Common myeloid progenitor, CD34-positive (primary cell): ENCODE data around the gene KLF6.
A peak's percentile ranks its signal among the peaks of the same experiment; 100 is the strongest.
"Not testable (repeated sequence)": the region's sequence is repeated elsewhere in the genome, so short reads cannot be mapped to it uniquely, and the experiment has no call there.

Experiments used
- CTCF ChIA-PET: fragments of 350-600 bp; sonication (Branson Sonifier 250); formaldehyde crosslinking; loops from one replicate; lab custom pipeline; 2021; ENCODE audit warnings: antibody characterized with exemption; lab: Charles Lee
- POLR2A ChIA-PET: fragments of 350-600 bp; sonication (Branson Sonifier 250); formaldehyde crosslinking; loops from one replicate; lab custom pipeline; 2021; ENCODE audit warnings: antibody characterized with exemption; lab: Charles Lee
- DNase-seq, 3 donors: peaks; one replicate each; pipeline versions ENCODE4 v3.0.0 to v3.0.0-alpha.2; 2013
- H3K27ac ChIP-seq, 2 experiments: 1 replicate in 1 of 2; 2 replicates in 1 of 2; pipeline ENCODE4 v1.7.0; 2013; ENCODE audit warnings: inconsistent platforms in 2 of 2, low read length in 2 of 2, mild to moderate bottlenecking in 2 of 2, low read depth in 1 of 2, moderate library complexity in 1 of 2; ENCODE audit not compliant: severe bottlenecking in 2 of 2, insufficient read depth in 1 of 2, poor library complexity in 1 of 2
- H3K27me3 ChIP-seq, 5 experiments: replicated peaks in 2 of 5; 1 replicate in 3 of 5; 2 replicates in 2 of 5; pipeline versions ENCODE4 v1.6.1 to v1.7.0; 2013; ENCODE audit warnings: low read length in 4 of 5, mild to moderate bottlenecking in 2 of 5, moderate library complexity in 2 of 5, inconsistent platforms in 1 of 5; ENCODE audit not compliant: insufficient read depth in 5 of 5, control insufficient read depth in 4 of 5
- H3K36me3 ChIP-seq, 4 experiments: 1 replicate in 2 of 4; 2 replicates in 2 of 4; pipeline versions ENCODE4 v1.6.1 to v1.7.0; 2013; ENCODE audit warnings: low read length in 3 of 4, control low read depth in 1 of 4, mild to moderate bottlenecking in 1 of 4; ENCODE audit not compliant: control insufficient read depth in 4 of 4, insufficient read depth in 4 of 4
- H3K4me1 ChIP-seq, 4 experiments: 1 replicate in 3 of 4; 2 replicates in 1 of 4; pipeline versions ENCODE4 v1.6.1 to v1.7.1; 2013; ENCODE audit warnings: low read length in 3 of 4, mild to moderate bottlenecking in 3 of 4, control low read depth in 1 of 4, inconsistent platforms in 1 of 4, moderate library complexity in 1 of 4; ENCODE audit not compliant: control insufficient read depth in 4 of 4, insufficient read depth in 4 of 4; ENCODE audit errors: control extremely low read depth in 1 of 4
- H3K4me3 ChIP-seq, 7 experiments: 1 replicate in 4 of 7; 2 replicates in 3 of 7; pipeline versions ENCODE4 v1.5.1 to v1.7.0; 2013; ENCODE audit warnings: mild to moderate bottlenecking in 7 of 7, low read length in 6 of 7, moderate library complexity in 6 of 7, inconsistent platforms in 2 of 7, low read depth in 2 of 7, control low read depth in 1 of 7; ENCODE audit not compliant: insufficient read depth in 4 of 7, control insufficient read depth in 1 of 7; ENCODE audit errors: extremely low read depth in 1 of 7
- H3K9me3 ChIP-seq, 5 experiments: 1 replicate in 4 of 5; 2 replicates in 1 of 5; pipeline versions ENCODE4 v1.6.1 to v1.7.1; 2013; ENCODE audit warnings: low read length in 4 of 5, mild to moderate bottlenecking in 2 of 5, inconsistent platforms in 1 of 5, low read depth in 1 of 5, moderate library complexity in 1 of 5; ENCODE audit not compliant: control insufficient read depth in 4 of 5, insufficient read depth in 2 of 5; ENCODE audit errors: control extremely low read depth in 1 of 5
- WGBS: methylation state at CpG from one replicate; pipeline ENCODE4 v1.1.5; 2013; ENCODE audit not compliant: insufficient coverage; 5-methylcytosine and 5-hydroxymethylcytosine counted together

Gene KLF6

GRCh38 chr10:3735175-3735574 lies 49.8 kb downstream of the KLF6 start:
- POLR2A ChIA-PET = no interaction called here

DNA sequence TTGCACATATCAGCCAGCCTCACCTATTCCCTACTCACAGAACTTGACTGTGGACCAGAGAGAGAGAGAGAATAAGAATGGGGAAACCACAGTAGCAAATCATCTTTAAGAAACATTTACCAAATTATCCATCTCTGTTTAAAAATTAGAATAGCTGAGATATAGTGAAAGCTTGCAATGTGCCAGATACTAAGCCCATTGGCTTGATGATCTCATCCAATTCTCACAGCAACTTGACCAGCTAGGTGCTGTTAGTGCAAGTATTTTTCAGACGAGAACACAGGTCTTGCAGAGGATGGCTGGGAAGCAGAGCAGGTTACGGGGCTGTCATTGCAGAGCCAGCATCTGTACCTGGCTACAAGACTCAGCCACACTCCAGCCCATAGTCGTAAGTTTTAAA lies 50.9 kb downstream of the KLF6 start:
- 100% methylated on average over 2 of the region's 3 CpGs for WGBS
- H3K4me3 ChIP-seq = no peak overlapping the region
- no peaks in the 10 kb centered on the region for H3K27me3 ChIP-seq
- H3K9me3 ChIP-seq = no peaks in the 10 kb centered on the region
- peaks cover 0 to 3% (median 0%) of the 10 kb centered on the region in 4 experiments for H3K4me1 ChIP-seq
- no peak for DNase-seq
- H3K27ac ChIP-seq = no peak overlapping the region
- H3K36me3 ChIP-seq = no peaks in the 10 kb centered on the region
- ChIA-PET CTCF (interaction anchor here (0.9 to 1.8 kb wide), 3 partner anchors 923 to 1033 kb away, joined by 3 to 8 read pairs (median 4); no protein-coding TSS in a partner anchor), POLR2A (no interaction called here)

More at GRCh38 chr10:3735175-3735574, 49.8 kb downstream of the KLF6 start:
- H3K9me3 ChIP-seq = no peaks in the 10 kb centered on the region
- DNase-seq = peak in 1 of 3 donors; percentile 40
- peaks cover 0 to 5% (median 2%) of the 10 kb centered on the region in 4 experiments for H3K4me1 ChIP-seq
- H3K4me3 ChIP-seq = no peak overlapping the region
- CTCF ChIA-PET = interaction anchor here (1.1 to 1.8 kb wide), 3 partner anchors 20 to 1032 kb away, joined by 3 to 8 read pairs (median 4); no protein-coding TSS in a partner anchor
- no peaks in the 10 kb centered on the region for H3K36me3 ChIP-seq
- no peaks in the 10 kb centered on the region for H3K27me3 ChIP-seq
- no peak overlapping the region for H3K27ac ChIP-seq
- 83% methylated on average over 9 of the region's 10 CpGs for WGBS

GRCh38 chr10:3732183-3732582 lies 52.8 kb downstream of the KLF6 start:
- 92% methylated on average over 2 of the region's 3 CpGs for WGBS
- H3K4me1 ChIP-seq, H3K27me3 ChIP-seq, H3K36me3 ChIP-seq, CTCF ChIA-PET, H3K27ac ChIP-seq, POLR2A ChIA-PET, H3K4me3 ChIP-seq, DNase-seq, H3K9me3 ChIP-seq: not testable (repeated sequence)

GRCh38 chr10:3729397-3729976 lies 55.5 kb downstream of the KLF6 start:
- no peaks in the 10 kb centered on the region for H3K9me3 ChIP-seq
- no peaks in the 10 kb centered on the region for H3K36me3 ChIP-seq
- H3K27me3 ChIP-seq = no peaks in the 10 kb centered on the region
- H3K4me1 ChIP-seq = peaks cover 0 to 3% (median 0%) of the 10 kb centered on the region in 4 experiments
- CTCF ChIA-PET = interaction anchor here (0.6 to 1.7 kb wide), 3 partner anchors 10 to 535 kb away, joined by 3 to 5 read pairs (median 3); no protein-coding TSS in a partner anchor
- POLR2A ChIA-PET = no interaction called here
- WGBS = 95% methylated on average over 9 of the region's 12 CpGs
- H3K27ac ChIP-seq = no peak overlapping the region
- H3K4me3 ChIP-seq = no peak overlapping the region
- DNase-seq = peak in 1 of 3 donors; percentile 27

GRCh38 chr10:3728563-3728962 lies 56.4 kb downstream of the KLF6 start:
- DNase-seq = no peak
- Histone ChIP-seq H3K27ac (no peak overlapping the region), H3K27me3 (no peaks in the 10 kb centered on the region), H3K9me3 (no peaks in the 10 kb centered on the region), H3K4me1 (peaks cover 0 to 3% (median 0%) of the 10 kb centered on the region in 4 experiments), H3K36me3 (no peaks in the 10 kb centered on the region), H3K4me3 (no peak overlapping the region)
- CTCF ChIA-PET = interaction anchor here (0.6 to 1.7 kb wide), 2 partner anchors 16 to 536 kb away, joined by 3 to 5 read pairs; no protein-coding TSS in a partner anchor
- POLR2A ChIA-PET = interaction anchor here (1.0 kb wide), 1 partner anchor 57 kb away, joined by 3 read pairs; no protein-coding TSS in a partner anchor
- 100% methylated on average over 2 of the region's 3 CpGs for WGBS

DNA sequence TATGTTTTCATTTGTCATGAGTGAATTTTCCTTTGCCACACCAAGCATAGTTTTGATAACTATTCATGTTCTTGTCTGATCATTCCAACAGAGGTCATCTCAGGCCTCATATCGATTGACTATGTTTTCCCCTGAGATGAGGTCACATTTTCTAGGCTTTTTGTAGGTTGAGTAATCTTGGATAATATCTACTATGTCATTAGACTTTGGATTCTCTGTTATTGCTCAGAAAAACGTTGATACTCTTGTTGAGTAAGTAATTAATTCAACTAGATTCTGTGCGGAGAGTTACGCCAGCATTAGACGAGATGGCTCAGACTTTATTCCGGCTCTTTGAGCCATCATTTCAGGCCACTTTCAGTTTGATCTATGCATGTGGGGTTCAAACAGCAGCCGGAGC lies 57.7 kb downstream of the KLF6 start:
- no peaks in the 10 kb centered on the region for H3K27me3 ChIP-seq
- no peak overlapping the region for H3K4me3 ChIP-seq
- 100% methylated on average over 6 of the region's 7 CpGs for WGBS
- POLR2A ChIA-PET = no interaction called here
- no peak overlapping the region for H3K27ac ChIP-seq
- H3K36me3 ChIP-seq = no peaks in the 10 kb centered on the region
- CTCF ChIA-PET = no interaction called here
- peaks cover 0 to 3% (median 0%) of the 10 kb centered on the region in 4 experiments for H3K4me1 ChIP-seq
- DNase-seq = no peak
- no peaks in the 10 kb centered on the region for H3K9me3 ChIP-seq
